Measurements from ENCODE around the gene LYST.

Gene LYST

GRCh38 chr1:235782601-235783000, 84.1 kb downstream of the LYST start:
- H3K4me3 ChIP-seq (ENCODE audit: low read depth, low read length), result no peak overlapping the region
- TF ChIP-seq CTCF (IDR thresholded peaks at IDR 0.05; ENCODE audit: borderline replicate concordance, insufficient read depth, low read depth, low read length), result no peak

GRCh38 chr1:235781807-235782206, 84.9 kb downstream of the LYST start:
- no peak for TF ChIP-seq CTCF (IDR thresholded peaks at IDR 0.05; ENCODE audit: borderline replicate concordance, insufficient read depth, low read depth, low read length)
- no peak overlapping the region for H3K4me3 ChIP-seq (ENCODE audit: low read depth, low read length)

- H3K4me3 ChIP-seq (ENCODE audit: low read depth, low read length), result no peak overlapping the region
- TF ChIP-seq CTCF (IDR thresholded peaks at IDR 0.05; ENCODE audit: borderline replicate concordance, insufficient read depth, low read depth, low read length), result no peak
These were observed 86.9 kb downstream of the LYST start for GRCh38 chr1:235779770-235780169.

GRCh38 chr1:235776396-235776795, 90.3 kb downstream of the LYST start:
- TF ChIP-seq CTCF (IDR thresholded peaks at IDR 0.05; ENCODE audit: borderline replicate concordance, insufficient read depth, low read depth, low read length), result no peak
- no peak overlapping the region for H3K4me3 ChIP-seq (ENCODE audit: low read depth, low read length)

- H3K4me3 ChIP-seq (ENCODE audit: low read depth, low read length), result no peak overlapping the region
- no peak for TF ChIP-seq CTCF (IDR thresholded peaks at IDR 0.05; ENCODE audit: borderline replicate concordance, insufficient read depth, low read depth, low read length)
These were observed 91.4 kb downstream of the LYST start for GRCh38 chr1:235775246-235775860.

- H3K4me3 ChIP-seq (ENCODE audit: low read depth, low read length), result no peak overlapping the region
- no peak for TF ChIP-seq CTCF (IDR thresholded peaks at IDR 0.05; ENCODE audit: borderline replicate concordance, insufficient read depth, low read depth, low read length)
These were observed 98.9 kb downstream of the LYST start for GRCh38 chr1:235767795-235768194.

- H3K4me3 ChIP-seq (ENCODE audit: low read depth, low read length), result no peak overlapping the region
- TF ChIP-seq CTCF (IDR thresholded peaks at IDR 0.05; ENCODE audit: borderline replicate concordance, insufficient read depth, low read depth, low read length), result no peak
These were observed 99.9 kb downstream of the LYST start for GRCh38 chr1:235766794-235767285.

All from GM12875 (cell line).